T1000 (cell line): ENCODE data around the gene TRAPPC5.

ENCODE experiments used
- DNase-seq: peaks from one replicate; lab custom pipeline; 2025; ENCODE audit warnings: mixed read lengths; lab: John Stamatoyannopoulos, UW

The TRAPPC5 gene

DNA sequence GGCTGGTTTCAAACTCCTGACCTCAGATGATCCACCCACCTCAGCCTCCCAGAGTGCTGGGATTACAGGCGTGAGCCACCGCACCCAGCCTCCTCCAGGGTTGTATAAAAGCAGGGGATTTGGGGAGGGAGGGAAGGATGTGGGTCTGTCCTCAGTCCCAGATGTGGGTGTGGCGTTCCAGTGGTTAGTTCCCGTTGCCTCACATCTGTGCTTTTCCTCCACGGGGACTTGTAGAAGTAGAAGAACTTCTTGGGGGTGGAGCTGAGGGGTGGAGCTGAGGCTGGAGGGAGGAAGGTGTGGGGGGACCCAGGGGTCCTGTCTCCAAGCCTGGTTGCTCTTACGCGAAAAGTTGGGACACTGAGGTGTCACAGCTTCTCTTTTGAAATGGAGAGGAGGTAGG lies 4.3 kb upstream of the TRAPPC5 start:
- no peak for DNase-seq

DNA sequence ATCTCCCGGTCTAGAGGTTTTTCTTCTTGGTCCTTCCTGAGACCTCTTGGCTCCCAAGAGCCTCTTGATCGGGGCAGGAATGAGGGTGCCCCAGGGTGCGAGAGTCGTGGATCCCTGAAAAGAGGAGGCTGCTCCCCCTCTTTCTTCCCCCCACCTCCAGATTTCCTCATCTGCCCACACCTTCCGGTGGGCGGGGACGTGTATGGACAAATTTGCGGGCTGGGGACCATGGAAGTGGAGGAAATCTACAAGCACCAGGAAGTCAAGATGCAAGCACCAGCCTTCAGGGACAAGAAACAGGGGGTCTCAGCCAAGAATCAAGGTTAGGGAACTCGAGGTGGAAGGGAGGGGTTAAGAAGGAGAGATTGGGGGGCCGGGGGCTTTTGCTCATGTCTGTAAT lies 3.8 kb upstream of the TRAPPC5 start, which contains the start of gene MCEMP1:
MCEMP1 (plus strand) TSS at position 237 of the 400 bp plus-strand sequence; CDS start at position 268, 31 bp downstream.
- no peak for DNase-seq

DNA sequence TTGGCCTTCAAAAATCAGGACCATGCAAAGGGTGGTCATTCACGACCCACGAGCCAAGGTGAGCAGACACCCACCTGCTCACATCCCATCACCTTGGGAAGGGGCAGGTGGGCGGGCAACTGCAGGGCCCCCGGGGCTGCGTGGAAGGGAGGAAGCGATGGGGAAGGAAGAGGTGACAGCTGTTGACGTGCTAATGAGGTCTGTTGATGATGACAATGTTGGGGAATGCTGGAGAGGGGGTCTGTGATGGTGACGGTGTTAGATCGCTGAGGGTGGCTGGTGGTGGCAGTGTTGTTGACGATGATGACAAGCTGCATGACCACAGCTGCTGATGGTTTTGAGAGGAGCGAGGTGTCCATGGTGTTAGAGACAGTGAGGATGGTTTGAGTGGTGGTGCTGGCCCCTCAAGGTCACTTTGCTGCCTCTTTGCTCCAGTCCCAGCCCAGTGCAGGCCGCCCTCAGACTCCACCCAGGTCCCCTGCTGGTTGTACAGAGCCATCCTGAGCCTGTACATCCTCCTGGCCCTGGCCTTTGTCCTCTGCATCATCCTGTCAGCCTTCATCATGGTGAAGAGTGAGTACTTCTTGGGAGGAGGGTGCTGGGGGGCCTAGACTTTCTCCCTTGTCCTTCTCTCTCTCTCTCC lies 2.8 kb upstream of the TRAPPC5 start:
- DNase-seq, result no peak

DNA sequence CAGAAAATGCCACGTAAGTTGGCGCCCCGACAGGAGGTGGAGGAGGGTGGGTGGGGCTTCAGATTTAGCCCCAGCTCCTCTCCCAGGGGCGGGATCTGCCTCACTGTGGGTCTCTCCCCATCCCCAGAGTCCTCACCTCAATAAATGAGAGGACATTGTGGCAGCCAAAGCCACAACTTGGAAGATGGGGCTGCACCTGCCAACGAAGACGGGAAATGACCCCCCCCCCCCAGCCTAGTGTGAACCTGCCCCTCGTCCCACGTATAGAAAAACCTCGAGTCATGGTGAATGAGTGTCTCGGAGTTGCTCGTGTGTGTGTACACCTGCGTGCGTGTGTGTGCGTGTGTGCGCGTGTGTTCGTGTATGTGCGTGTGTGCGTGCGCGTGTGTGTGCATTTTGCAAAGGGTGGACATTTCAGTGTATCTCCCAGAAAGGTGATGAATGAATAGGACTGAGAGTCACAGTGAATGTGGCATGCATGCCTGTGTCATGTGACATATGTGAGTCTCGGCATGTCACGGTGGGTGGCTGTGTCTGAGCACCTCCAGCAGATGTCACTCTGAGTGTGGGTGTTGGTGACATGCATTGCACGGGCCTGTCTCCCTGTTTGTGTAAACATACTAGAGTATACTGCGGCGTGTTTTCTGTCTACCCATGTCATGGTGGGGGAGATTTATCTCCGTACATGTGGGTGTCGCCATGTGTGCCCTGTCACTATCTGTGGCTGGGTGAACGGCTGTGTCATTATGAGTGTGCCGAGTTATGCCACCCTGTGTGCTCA lies 1.5 kb upstream of the TRAPPC5 start:
- DNase-seq, result no peak

DNA sequence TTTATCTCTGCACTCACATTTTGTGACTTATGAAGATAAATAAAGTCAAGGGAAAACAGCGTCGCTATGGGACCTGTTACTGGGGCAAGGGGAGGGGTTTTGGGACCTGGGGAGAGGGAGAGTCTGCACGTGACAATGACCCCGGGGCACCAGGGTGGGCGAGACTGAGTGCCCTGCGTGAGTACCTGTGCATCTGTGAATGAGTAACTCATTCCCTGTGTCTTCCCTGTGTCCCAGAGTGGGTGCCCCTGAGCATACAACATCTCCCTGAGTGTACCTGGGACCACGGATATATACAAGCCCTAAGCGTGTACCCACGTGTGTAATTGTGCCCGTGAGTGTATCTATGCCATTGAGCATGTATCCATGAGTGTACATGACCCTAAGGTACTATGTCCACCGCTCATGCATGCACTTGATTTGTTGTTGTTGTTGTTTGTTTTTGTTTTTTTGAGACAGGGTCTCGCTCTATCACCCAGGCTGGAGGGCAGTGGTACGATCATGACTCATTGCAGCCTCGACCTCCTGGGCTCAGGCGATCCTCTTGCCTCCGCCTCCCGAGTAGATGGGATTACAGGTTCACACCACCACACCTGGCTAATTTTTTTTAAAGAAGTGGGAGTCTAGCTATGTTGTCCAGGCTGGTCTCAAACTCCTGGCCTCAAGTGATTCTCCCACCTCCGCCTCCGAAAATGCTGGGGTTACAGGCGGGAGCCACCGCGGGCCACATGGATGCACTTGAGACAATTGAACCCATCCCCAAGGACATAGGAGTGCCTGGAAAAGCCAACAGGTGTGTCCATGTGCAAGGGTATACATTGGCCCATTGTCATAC lies 645 bp upstream of the TRAPPC5 start:
- no peak for DNase-seq

DNA sequence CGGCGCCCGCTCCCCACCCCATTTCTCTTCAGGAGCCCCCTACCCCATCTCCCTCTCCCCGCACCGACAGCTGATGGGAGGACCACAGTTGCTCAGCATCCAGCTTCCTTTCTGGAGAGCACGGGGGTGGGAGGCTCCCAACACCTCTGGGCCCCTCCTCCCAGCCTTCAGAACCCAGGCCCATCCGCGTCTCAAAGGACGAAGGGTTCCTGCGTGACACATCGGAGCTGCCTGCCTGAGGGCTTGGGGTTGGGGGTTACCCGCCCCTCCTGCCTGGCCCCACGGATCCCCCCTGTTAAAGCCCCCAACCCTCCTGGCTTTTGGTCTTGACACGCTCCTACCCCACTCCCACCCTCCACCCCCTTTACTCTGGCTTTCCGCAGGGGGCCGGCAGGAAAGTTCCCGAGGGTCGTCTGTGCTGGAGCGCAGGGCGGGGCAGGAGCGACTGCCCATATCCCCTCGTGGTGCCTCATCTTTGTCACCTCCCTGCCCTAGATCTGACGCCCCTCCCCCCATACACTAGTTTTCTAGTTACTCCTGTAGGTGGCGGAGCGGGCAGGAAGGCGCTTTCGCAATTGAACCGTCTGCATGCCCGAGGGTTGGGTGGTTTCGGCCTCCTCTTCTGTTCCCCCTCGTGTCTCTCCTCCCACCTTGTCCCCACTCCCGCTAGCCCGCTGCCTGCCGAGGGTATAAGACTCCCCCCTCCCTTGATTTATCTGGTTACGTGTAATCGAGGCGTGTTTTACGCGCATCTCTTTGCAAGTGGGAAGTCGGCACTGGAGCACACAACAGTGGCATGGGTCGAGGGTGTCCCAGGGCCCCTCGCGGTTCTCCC lies 924 bp downstream of the TRAPPC5 start:
- DNase-seq, result no peak

DNA sequence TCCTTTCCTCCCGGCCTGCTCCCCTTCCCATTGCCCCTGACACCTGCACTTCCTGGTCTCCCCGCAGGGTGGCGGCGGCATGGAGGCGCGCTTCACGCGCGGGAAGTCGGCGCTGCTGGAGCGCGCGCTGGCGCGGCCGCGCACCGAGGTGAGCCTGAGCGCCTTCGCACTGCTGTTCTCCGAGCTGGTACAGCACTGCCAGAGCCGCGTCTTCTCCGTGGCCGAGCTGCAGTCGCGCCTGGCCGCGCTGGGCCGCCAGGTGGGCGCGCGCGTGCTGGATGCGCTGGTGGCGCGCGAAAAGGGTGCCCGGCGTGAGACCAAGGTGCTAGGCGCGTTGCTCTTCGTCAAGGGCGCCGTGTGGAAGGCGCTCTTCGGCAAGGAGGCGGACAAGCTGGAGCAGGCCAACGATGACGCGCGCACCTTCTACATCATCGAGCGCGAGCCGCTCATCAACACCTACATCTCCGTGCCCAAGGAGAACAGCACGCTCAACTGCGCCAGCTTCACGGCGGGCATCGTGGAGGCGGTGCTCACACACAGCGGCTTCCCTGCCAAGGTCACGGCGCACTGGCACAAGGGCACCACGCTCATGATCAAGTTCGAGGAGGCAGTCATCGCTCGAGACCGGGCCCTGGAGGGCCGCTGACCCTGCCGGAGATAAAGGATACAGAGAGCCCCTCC lies 1.7 kb downstream of the TRAPPC5 start:
- no peak for DNase-seq

DNA sequence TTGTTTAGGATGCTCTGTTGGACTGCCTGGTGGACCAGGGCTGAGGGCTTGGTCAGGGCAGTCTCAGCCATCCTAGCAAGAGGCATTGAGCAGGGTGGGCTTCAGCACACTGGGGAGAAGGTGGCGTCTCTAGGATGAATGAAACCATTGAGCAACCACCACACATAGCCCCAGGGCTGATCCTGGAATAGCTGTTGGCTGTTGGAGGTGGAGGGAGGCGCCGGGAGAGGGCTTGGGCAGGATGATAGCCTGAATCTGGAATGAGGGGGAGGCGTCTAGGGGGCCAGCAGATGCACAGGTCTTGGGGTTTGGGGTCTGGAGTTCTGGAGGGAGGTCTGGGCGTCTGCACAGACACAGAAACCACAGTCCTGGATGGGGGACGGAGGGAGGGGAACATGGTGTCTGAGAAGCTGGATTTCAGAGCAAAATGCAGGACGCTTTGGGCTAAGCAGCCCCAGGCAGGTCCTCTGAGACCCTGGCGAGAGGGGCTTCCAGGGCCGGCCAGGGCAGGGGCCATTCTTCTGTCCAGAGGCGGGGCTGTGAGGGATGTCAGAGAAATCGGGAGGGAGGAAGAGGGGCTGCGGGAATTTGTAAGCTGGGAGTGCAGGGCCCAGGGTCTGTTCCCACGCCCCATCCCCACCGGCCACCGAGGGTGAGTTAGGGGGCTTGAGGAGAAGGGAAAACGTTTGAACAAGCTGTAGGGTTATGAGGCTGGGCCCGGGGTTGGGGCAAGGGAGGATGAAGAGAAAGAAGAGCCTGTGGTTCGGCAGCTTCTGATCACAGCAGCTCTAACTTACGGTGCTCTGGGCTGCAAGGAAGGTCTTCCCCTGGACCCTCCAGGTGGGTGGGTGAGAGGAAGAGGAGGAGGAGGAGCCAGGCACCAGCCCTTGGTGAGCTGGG lies 5.2 kb downstream of the TRAPPC5 start:
- no peak for DNase-seq

DNA sequence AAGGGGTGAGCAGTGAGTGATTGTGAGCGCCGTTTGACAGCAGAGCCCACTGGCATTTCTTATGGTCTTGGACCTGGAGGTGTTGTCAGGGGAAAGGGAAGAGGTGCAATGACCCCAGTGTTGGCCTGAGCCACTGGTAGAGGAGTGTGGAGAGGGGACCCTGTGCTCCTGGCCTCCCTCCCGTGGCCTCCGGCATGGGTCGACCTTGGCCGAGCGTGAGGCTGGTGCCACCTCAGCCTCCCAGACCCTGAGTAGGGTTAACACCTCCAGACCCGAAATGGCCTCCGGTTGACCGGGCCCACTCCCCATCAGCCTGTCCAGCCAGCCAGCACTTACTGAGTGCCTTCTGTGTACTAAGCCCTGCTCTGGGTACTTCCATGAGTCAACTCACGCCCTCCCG lies 6.5 kb downstream of the TRAPPC5 start:
- DNase-seq, result no peak

DNA sequence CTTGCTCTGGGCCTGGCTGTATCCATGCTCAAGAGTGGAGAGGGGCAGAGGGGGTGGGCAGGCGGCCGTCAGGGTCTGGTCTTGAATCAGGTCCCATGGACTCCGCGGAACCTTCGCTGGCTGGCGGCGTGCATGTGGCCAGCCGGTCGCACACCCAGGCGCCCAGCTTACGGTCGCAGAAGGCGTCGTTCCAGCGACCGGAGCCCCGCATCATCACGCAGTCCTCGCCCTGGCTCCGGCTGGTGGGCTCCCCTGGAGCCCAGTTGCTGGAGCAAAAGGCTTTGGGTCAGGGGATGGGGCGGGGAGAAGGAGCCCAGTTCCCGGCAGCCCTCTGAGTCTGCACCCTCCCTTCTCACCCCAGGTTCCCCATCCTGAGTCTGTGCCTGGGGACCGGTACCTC lies 8.5 kb downstream of the TRAPPC5 start:
- no peak for DNase-seq

DNA sequence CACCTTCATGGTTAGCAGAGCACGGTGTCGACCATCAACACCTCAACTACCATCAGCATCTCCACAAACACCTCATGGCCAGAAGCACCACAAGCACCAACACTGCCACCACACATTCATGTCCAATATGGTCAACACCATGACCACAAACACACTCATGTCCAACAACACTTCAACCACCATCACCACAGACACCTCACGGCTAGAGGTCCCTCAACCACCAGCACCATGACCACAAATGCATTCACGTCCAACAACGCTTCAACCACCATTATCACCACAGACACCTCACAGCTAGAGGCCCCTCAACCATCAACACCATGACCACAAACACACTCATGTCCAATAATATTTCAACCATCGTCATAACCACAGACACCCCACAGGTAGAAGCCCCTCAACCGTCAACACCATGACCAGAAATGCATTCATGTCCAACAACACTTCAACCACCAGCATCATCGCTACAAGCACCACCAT lies 10.2 kb downstream of the TRAPPC5 start:
- DNase-seq, result no peak

DNA sequence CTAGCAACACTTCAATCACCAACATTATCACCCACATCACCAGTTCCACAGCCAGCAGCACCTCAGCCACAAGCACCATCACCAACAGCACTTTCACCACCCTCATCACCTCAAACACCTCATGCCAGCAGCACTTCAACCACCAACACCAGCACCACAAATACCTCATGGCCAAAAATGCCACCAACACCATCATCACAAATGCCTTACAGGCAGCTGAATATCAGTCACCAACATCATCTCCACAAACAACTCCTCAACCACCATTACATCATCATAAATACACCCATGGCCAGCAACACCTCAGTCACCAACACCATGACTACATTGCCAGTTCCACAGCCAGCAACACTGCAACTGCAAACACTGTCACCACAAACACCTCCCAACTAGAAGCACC lies 10.9 kb downstream of the TRAPPC5 start:
- no peak for DNase-seq

DNA sequence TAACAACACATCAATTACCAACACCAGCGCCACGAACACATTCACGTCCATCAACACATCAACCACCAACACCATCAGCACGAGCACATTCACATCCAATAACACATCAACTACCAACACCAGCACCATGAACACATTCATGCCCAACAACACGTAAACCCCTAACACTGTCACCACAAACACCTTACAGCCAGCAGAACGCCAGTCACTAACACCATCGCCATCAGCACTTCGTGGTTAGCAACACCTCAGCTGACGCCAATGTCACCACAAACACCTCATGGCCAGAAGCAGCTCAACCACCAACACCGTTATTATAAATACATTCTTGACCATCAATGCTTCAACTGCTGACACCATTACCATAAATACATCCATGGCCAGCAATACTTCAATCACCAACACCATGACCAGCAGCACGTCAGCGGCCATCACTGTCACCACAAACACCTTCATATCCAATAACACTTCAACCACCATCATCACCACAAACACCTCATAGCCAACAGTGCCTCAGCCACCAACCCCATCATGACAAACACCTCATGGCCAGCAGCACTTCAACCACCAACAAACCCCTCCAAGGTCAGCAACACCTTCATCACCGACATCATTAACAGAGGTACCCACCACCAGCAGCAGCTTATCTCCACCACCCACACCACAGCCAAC lies 11.9 kb downstream of the TRAPPC5 start:
- no peak for DNase-seq

DNA sequence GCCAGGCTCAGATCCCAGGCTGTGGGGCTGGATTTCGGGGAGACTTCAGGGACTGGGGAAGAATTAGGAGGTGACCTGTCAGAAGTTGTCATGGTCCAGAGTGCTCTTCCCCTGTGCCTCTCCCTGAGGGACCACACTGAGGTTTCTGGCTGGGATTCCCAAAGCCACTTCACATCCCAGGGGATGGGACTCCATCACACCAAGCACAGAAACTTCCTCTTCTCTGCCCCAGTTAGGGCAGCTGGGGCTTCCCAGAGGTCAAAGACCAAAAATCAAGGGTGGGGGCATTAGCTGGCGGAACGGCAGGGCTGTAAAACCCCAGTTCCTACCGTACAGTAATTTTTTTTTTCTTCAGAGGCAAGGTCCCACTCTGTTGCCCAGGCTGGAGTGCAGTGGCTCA lies 13.9 kb downstream of the TRAPPC5 start:
- DNase-seq, result no peak

DNA sequence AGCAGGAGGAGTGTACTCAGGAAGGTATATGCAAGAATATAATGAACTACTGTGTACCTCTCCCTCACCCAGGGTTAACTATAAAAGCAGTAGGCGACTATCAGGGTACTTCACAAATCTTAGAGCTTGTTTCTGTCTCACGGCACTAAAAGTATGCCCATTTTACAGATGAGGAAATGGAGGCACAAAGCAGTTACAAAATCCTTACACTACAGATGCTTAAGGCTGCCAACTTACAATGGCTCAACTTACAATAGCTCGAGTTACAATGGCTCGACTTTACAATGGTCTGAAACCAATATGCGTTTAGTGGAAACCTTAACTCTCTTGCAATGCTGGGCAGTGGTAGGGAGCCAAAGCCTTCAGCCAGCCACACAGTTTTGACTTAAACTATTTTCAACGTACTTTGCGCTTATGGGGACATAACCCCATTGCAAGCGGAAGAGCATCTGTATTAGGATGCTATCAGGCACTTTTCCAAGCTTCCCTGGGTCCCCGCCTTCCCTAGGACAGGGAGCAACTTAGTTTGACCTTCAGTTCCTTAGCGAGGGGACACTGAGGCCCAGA lies 17.2 kb downstream of the TRAPPC5 start:
- no peak for DNase-seq

DNA sequence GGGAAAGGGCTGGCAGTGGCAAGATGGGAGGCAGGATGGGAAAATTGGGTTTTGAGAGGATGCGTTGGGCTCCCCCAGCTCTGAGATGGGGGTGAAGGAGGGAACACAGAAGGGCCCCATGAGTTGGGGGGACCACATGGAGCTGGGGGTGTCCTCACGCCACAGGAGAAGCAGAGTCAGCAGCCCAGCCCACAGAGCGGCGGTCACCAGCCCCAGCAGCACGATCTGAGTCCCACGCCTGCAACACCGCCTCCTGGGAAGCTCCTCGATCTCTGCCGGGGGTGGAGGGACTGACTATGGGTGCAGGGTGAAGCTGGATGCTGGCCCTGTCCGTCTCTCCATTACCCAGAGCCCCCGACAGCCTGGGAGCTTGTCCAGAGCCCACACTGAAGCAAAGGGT lies 17.9 kb downstream of the TRAPPC5 start:
- no peak for DNase-seq

DNA sequence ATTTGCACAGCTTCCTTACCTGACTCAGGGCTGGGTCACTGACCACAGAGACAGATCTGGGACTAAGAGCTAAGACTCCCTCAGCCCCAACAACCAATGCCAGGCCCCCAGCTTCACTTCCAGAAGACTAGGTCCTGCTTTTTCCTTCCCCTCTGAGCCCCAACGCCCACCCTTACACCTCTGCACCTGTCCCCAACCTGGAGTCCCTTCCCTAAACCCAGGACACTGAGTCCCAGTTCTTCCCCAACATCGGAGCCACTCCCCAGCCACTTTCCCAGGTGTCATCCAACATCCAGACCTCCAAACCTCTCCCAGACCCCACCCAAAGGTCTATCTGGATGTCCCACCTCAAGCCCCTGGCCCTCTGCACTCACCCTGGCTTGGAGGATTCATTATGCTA lies 18.4 kb downstream of the TRAPPC5 start:
- DNase-seq, result no peak

DNA sequence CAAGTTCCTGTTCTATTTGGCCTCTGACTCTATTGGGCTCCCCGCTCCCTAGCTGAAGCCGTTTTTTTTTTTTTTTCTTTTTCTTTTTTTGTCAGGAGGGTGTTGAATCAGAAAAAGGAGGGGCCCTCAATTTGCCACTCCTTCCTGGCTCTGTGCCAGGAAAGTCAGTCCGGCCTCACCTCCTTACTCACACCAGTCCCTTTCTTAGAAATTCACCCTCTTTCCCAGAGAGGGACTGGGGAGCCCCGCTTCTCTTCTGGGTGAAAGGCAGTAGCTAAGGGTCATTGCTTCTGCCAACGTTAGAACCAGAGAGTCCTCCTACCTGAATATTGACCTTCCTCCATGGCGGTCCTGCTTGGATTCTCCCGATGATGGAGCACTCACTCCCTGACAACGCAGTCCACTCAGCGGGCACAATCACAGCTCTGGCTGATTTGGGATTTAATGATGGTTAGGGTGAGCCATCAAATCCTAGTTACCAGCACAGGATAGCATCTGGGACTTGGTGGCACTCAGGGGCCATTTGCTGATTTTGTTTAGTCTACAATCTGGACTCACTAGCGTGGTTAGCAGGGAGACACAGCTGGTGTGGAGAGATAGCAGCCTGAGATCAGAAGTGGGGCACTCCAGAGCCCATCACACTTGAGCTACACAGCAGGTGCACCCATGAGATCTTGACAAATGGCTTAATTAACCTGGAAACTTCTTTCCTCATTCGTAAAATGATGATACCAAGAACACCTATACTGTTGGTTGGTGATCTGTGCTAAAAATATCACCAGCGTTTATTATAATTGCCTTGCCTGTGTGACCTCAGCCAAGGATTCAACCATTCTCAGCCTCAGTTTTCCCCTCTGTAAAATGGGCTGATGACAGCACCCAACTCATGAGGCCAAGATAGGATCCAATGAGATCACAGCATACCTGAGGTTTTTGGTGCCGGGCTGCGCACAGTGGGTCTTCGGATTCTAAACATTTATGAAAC lies 19.1 kb downstream of the TRAPPC5 start:
- DNase-seq, result no peak
